Gastroesophageal sphincter (tissue), 4 donors: Measurements from ENCODE around the gene BRD1. TPM values are rescaled to one million over a fixed set of nuclear protein-coding genes. Genes with fewer than 3 reads are reported as not detected.

Experiments
- ATAC-seq: fragments of 150-250 bp; one replicate; pipeline ENCODE4 v1.9.1; 2016; ENCODE audit warnings: mild to moderate bottlenecking, moderate library complexity
- H3K27ac ChIP-seq, 4 donors: fragments of 200-600 bp; sonication (generic) in 3 of 4; 1 replicate in 3 of 4; 2 replicates in 1 of 4; pipeline ENCODE4 v1.5.1; 2016 to 2019
- H3K27me3 ChIP-seq: fragments of 200-600 bp; sonication (generic); one replicate; pipeline ENCODE4 v1.5.1; 2019
- H3K36me3 ChIP-seq, 2 donors: fragments of 200-600 bp; sonication (generic); one replicate each; pipeline ENCODE4 v1.5.1; 2019; ENCODE audit warnings: control low read depth in 1 of 2
- H3K4me1 ChIP-seq, 3 donors: fragments of 200-600 bp; sonication (generic); 1 replicate in 2 of 3; 2 replicates in 1 of 3; pipeline ENCODE4 v1.5.1; 2016 to 2019; ENCODE audit warnings: control low read depth in 2 of 3
- H3K4me3 ChIP-seq, 2 donors: fragments of 200-600 bp; sonication (generic); one replicate each; pipeline ENCODE4 v1.5.1; 2019; ENCODE audit warnings: mild to moderate bottlenecking in 1 of 2, moderate library complexity in 1 of 2
- H3K9me3 ChIP-seq, 3 donors: fragments of 200-600 bp; sonication (generic); one replicate each; pipeline ENCODE4 v1.5.1; 2017 to 2019; ENCODE audit warnings: control low read depth in 2 of 3
- CTCF ChIP-seq, 4 experiments: fragments of 200-600 bp in 2 of 4; fragments of 450-650 bp in 2 of 4; sonication (generic) in 1 of 4; IDR thresholded peaks; one replicate each; pipeline ENCODE4 v1.5.1; 2017 to 2019; ENCODE audit warnings: antibody characterized with exemption in 4 of 4, mild to moderate bottlenecking in 2 of 4, moderate library complexity in 2 of 4
- EP300 ChIP-seq: sonication (generic); formaldehyde crosslinking; IDR thresholded peaks from one replicate; pipeline ENCODE4 v1.6.1; 2017; ENCODE audit warnings: antibody characterized with exemption, mild to moderate bottlenecking
- POLR2A ChIP-seq, 2 donors: fragments of 450-650 bp; IDR thresholded peaks; one replicate each; pipeline ENCODE4 v1.6.1; 2017; ENCODE audit warnings: antibody characterized with exemption in 2 of 2, mild to moderate bottlenecking in 2 of 2, moderate library complexity in 1 of 2
- POLR2AphosphoS5 ChIP-seq: sonication (generic); formaldehyde crosslinking; IDR thresholded peaks from one replicate; pipeline ENCODE4 v1.6.1; 2017; ENCODE audit warnings: antibody characterized with exemption
- WGBS, 2 donors: methylation state at CpG; one replicate each; pipeline ENCODE4 v1.1.5; 2018; ENCODE audit warnings: low coverage in 1 of 2; 5-methylcytosine and 5-hydroxymethylcytosine counted together
- total RNA-seq, 4 donors: library from RNA; depleted of rRNA; stranded (reverse); fragments of >200 nt; gene quantifications; one replicate each; pipeline ENCODE4 v1.1.0, GENCODE V29; 2016

BRD1 gene
- total RNA-seq, 4 donors from 2014 or later: 36.0 to 66.0 (median 45.5) TPM

- TF ChIP-seq POLR2AphosphoS5: no peak
- TF ChIP-seq EP300: no peak
- TF ChIP-seq CTCF (IDR thresholded peaks at IDR 0.05): no peak
- no peak for TF ChIP-seq POLR2A (IDR thresholded peaks at IDR 0.05)
- Histone ChIP-seq H3K9me3 (peaks cover 0 to 10% (median 0%) of the 10 kb centered on the region in 3 donors), H3K27ac (no peak overlapping the region), H3K4me3 (no peak overlapping the region), H3K4me1 (no peaks in the 10 kb centered on the region), H3K27me3 (peaks cover 62% of the 10 kb centered on the region), H3K36me3 (no peaks in the 10 kb centered on the region)
- no peak for ATAC-seq
- WGBS, 2 donors: 82 to 92% methylated on average over 3 to 5 of the region's 25 CpGs
These were observed 72.7 kb downstream of the BRD1 start for GRCh38 chr22:49754696-49755630.

- Histone ChIP-seq H3K9me3 (peaks cover 0 to 10% (median 0%) of the 10 kb centered on the region in 3 donors), H3K27ac (no peak overlapping the region), H3K36me3 (no peaks in the 10 kb centered on the region), H3K27me3 (peaks cover 71% of the 10 kb centered on the region), H3K4me1 (no peaks in the 10 kb centered on the region), H3K4me3 (no peak overlapping the region)
- no peak for TF ChIP-seq POLR2A (IDR thresholded peaks at IDR 0.05)
- TF ChIP-seq CTCF (IDR thresholded peaks at IDR 0.05): no peak
- no peak for TF ChIP-seq POLR2AphosphoS5
- TF ChIP-seq EP300: no peak
- WGBS, 2 donors: 71% methylated on average over 5 of the region's 20 CpGs; no CpG with 5 or more reads in 1 of the 2 donors
- ATAC-seq: no peak
These were observed 73.5 kb downstream of the BRD1 start for GRCh38 chr22:49753961-49754695.

GRCh38 chr22:49753276-49753890 lies 74.3 kb downstream of the BRD1 start:
- TF ChIP-seq EP300 (no peak), POLR2A (IDR thresholded peaks at IDR 0.05) (no peak), POLR2AphosphoS5 (no peak), CTCF (IDR thresholded peaks at IDR 0.05) (no peak)
- Histone ChIP-seq H3K9me3 (peaks cover 0 to 13% (median 0%) of the 10 kb centered on the region in 3 donors), H3K27ac (no peak overlapping the region), H3K4me3 (no peak overlapping the region), H3K27me3 (peaks cover 76% of the 10 kb centered on the region), H3K36me3 (no peaks in the 10 kb centered on the region), H3K4me1 (no peaks in the 10 kb centered on the region)
- ATAC-seq: no peak
- 45 to 67% methylated on average over 6 to 13 of the region's 20 CpGs for WGBS, 2 donors

GRCh38 chr22:49752598-49753091 lies 75.0 kb downstream of the BRD1 start:
- H3K27me3 ChIP-seq: peaks cover 73% of the 10 kb centered on the region
- 62% methylated on average over 4 of the region's 21 CpGs; no CpG with 5 or more reads in 1 of the 2 donors for WGBS, 2 donors
- H3K4me1 ChIP-seq: no peaks in the 10 kb centered on the region
- H3K36me3 ChIP-seq: no peaks in the 10 kb centered on the region
- H3K9me3 ChIP-seq: peaks cover 0 to 20% (median 0%) of the 10 kb centered on the region in 3 donors
- ATAC-seq: no peak
- TF ChIP-seq CTCF (IDR thresholded peaks at IDR 0.05) (no peak), POLR2A (IDR thresholded peaks at IDR 0.05) (no peak), EP300 (no peak), POLR2AphosphoS5 (no peak)
- no peak overlapping the region for H3K27ac ChIP-seq
- no peak overlapping the region for H3K4me3 ChIP-seq
